Measurements from ENCODE around the gene NISCH.

GRCh38 chr3:52541050-52541449, 85.6 kb downstream of the NISCH start:
- TF ChIP-seq SUZ12 (IDR thresholded peaks at IDR 0.05), result no peak
- no peak for TF ChIP-seq SP1 (IDR thresholded peaks at IDR 0.05)

Measured in HEK293T (cell line).